Measurements from ENCODE around the gene THSD7A.

THSD7A gene

DNA sequence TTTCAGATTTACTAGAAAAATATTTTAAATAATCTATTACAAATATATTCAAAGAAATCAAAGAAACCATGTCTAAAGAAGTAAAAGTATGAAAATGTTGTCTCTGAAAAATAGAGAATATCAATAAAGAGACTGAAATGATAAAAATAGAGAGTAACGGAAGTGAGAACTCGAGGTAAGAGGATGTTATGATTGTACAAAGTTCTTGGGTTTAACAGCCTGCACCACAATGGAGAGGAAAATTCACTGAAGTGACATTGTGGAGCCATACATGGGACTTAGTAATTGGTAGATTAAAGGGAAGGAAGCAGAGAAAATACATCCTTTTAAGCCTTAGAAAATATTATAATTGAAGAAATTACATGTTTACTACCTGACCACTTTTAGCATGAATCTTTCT lies 77.9 kb downstream of the THSD7A start:
- DNase-seq (ENCODE audit: insufficient read length, low spot score), result no peak
- no peak for FAIRE-seq

- FAIRE-seq, result no peak
- DNase-seq (ENCODE audit: insufficient read length, low spot score), result no peak
These were observed 78.6 kb downstream of the THSD7A start for GRCh38 chr7:11753433-11753832.

DNA sequence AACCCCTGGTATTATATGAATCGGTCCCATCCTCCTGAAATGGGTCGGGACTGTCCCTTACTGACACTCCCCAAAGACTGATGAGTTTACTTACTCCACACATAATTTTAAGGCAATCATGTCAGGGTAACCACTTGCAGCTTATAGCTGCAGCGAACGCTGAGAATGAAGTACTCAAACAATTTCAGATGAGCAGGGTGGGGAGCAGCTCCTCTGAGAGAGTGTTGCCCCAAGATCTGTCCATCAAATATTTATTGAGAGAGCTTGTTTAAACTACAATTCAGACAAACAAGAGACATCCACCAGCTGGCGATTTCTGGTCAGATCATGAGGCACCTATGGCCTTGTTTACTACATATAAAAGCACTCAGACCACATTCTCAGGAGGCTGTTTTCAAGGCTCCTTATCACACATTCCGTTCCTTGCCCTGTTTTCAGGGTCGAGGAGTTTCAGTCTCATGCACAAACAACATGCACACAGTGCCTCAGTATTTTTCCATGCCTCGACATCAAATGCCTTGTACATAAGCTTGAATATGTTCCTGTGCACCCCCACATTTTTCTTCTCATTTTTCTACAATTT lies 80.1 kb downstream of the THSD7A start:
- FAIRE-seq (no peak), DNase-seq (ENCODE audit: insufficient read length, low spot score) (no peak)

DNA sequence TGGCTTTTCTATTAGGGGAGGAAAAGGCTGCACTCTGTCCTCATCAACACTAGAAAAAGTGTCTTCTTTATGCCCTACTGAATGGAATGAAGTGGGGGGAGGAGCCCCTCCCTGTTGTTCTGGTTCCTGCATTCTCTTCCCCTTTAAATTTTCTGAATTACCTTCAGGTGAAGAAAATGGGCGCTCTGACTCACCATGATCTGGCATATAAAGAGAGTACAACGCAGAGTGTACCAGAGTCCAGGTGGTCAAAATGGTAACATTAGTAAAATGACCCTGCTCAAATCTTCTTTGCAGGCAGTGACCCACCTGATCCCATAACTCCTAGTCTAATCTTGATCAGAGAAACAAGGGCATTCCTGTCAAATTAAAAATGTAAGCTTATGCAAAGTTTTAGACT lies 80.7 kb downstream of the THSD7A start:
- no peak for DNase-seq (ENCODE audit: insufficient read length, low spot score)
- no peak for FAIRE-seq

DNA sequence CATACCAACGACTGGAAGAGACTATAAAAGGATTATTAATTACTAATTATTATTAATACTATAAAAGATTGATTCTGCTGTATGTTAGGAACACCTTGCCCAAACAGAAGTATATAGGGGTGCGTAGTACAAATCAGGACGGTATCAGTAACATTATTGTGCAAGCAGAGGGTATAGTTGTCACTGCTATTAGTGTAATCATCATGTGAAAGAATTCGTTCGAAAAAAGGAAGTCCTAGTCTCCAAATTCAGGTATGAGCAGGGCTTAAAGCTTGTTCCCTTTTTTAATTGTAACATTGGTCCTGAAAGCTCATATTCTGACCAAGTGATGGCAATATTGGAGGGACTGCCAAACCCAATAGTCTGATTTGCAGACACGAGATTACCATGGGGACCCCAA lies 81.8 kb downstream of the THSD7A start:
- DNase-seq (ENCODE audit: insufficient read length, low spot score) (no peak), FAIRE-seq (no peak)

GRCh38 chr7:11749629-11750028 lies 82.4 kb downstream of the THSD7A start:
- DNase-seq (ENCODE audit: insufficient read length, low spot score), result no peak
- no peak for FAIRE-seq

DNA sequence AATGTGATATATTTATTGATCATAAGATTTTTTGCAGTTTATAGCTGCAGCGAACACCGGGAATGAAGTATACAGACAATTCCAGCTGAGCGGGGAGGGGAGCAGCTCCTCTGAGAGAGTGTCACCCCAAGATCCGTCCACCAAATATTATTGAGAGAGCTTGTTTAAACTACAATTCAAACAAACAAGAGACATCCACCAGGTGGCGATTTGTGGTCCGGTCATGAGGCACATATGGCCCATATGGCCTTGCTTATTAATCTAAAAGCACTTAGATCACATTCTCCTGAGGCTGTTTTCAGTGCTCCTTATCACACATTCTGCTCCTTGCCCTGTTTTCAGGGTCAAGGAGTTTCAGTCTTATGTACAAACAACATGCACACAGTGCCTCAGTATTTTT lies 83.1 kb downstream of the THSD7A start:
- DNase-seq (ENCODE audit: insufficient read length, low spot score) (no peak), FAIRE-seq (no peak)

DNA sequence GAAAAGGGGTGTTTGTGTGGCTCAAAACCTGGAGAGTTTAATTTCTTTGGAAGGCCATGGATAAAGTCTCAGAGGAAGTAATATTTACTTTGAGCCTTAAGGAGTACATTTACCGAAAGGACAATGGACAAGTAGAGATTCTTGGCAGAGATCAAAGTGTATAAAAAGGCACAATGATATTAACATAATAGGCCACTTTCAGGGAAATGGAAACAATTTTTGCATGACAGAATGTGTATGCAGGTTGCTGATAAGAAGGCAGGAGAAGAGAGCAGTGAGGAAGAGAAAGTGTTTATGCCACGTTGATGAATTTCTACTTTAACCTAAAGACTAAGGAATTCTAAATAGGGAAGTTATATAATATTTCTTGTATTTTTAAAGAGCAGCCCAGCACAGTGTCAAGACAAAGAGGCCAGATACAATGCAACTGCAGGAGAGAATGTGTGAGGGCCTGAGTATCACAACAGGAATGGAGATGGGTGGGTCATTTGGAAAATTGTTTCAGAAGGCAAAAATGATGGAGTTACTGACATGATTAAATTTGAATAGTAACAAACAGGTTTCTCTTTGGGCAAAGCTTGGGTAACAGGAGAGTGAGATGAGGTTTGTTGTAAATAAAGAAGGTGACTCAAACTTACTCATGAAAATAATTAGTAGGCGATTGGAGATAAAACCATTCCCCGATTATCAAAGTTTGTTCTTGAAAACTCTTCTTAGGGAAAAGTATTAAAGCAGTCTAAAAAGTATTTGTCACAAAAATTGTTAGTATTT lies 84.1 kb downstream of the THSD7A start:
- FAIRE-seq, result no peak

GRCh38 chr7:11746591-11746990 lies 85.4 kb downstream of the THSD7A start:
- DNase-seq (ENCODE audit: insufficient read length, low spot score), result no peak
- FAIRE-seq, result no peak

More for the DNA sequence above, 84.1 kb downstream of the THSD7A start:
- no peak for DNase-seq (ENCODE audit: insufficient read length, low spot score)

DNA sequence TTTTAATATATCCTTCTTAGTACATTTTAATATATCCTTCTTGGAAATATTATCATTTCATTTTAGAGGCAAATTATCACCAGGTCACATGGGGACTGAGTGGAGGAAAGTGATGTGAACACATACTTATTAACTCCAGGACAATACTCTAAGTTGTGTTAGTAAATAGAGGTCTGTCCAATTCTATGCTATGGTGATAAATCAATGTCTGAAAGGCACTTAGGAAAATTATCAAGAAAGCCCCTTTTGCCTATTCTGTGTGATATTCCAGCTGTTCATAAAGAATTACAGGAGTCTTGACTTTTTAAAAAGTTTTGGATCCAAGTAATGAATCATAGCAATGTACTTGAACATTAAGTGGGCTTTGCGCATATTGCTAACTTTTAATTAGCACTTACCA lies 88.5 kb downstream of the THSD7A start:
- DNase-seq (ENCODE audit: insufficient read length, low spot score) (no peak), FAIRE-seq (no peak)

- DNase-seq (ENCODE audit: insufficient read length, low spot score) (no peak), FAIRE-seq (no peak)
These were observed 89.0 kb downstream of the THSD7A start for GRCh38 chr7:11743016-11743415.

GRCh38 chr7:11742496-11742895 lies 89.5 kb downstream of the THSD7A start:
- DNase-seq (ENCODE audit: insufficient read length, low spot score) (no peak), FAIRE-seq (no peak)

DNA sequence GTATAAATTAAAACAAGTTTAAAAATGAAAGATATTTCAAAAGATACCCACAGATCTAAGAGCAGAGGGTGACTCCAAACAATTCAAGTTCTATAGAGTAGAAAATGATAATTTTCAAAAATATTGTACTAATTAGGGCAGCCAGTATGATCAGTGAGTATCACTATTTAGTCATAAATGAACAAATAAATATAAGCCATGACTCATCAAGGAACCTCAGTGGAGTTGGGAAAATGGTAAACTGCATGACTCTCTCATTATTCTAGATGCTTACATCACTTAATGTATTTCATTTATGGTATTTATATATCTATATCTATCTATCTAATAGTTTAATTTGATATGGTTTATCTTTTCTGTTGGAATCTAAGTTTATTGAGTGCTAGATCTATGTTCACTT lies 94.3 kb downstream of the THSD7A start:
- no peak for FAIRE-seq
- no peak for DNase-seq (ENCODE audit: insufficient read length, low spot score)

GRCh38 chr7:11732207-11732606 lies 99.8 kb downstream of the THSD7A start:
- no peak for FAIRE-seq
- no peak for DNase-seq (ENCODE audit: insufficient read length, low spot score)

DNA sequence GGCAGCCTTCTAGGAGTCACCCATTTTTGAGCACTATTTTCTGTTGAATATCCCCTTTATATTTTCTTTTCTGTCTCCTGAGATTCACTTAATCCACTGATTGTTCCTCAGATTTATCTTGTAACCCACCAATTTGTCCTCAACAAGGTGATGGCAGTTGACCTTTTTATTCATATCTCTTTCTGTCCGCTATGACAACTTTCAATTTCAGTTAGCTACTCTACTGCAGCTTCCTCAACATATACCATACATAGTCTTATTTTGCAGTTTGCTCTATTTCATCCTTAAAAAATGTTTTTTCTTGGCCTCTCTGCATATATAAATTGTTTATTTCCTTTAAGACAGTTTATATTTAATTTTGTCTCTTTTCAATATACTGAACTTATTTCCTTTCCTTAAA lies 101.3 kb downstream of the THSD7A start:
- DNase-seq (ENCODE audit: insufficient read length, low spot score) (no peak), FAIRE-seq (no peak)

- FAIRE-seq (no peak), DNase-seq (ENCODE audit: insufficient read length, low spot score) (no peak)
These were observed 104.1 kb downstream of the THSD7A start for GRCh38 chr7:11727864-11728263.

DNA sequence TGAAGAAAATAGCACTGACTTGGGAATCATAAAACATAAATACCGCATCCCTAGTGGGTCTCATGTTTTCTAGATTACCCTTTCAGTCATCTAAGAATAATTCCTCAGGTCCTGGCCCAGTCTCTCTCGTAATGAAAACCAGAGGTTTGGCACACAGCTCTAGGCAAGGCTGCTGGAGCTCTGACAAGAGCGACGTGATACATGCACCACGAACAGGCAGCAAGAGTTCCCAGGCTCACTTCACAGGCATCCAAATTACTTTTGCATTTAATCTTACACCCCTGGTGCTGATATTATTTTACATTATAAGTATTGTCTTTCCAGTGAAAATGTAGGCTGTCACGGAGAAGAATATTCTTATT lies 105.2 kb downstream of the THSD7A start:
- DNase-seq (ENCODE audit: insufficient read length, low spot score) (no peak), FAIRE-seq (no peak)

DNA sequence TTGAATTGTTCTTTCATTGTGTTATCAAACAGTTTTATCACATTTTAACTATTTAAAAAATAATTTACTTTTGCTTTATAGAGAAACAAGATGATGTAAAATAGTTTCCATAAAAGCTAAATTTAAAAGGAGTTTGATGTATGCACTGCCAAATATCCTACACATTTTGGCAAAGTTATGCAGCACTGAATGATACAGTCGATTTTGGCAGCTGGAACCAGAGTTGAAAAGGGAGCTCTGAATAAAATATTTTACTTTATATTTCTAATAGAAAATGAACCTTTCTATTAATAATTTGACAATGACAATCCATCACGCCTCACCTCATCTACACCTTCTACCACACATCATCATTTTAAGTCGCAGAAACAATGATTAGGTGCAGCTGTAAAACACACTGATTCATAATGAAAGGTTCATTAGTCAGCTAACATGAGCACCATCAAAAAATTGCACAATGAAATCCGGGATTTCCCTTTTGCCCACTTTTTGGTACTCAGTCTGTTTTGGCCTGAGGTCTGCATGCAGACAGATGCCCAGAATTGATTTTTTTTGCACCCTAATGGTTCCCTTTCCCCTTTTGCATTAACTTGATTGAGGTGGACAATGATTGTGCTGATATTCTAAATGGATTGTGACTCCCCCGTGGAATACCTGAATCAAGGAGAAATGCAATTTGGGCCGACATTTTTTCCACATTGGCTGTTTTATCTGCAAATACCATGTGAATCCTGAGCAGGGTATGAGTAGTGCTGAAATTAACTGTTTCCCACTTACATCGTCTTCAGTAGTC lies 105.8 kb downstream of the THSD7A start:
- DNase-seq (ENCODE audit: insufficient read length, low spot score), result no peak
- FAIRE-seq, result no peak

DNA sequence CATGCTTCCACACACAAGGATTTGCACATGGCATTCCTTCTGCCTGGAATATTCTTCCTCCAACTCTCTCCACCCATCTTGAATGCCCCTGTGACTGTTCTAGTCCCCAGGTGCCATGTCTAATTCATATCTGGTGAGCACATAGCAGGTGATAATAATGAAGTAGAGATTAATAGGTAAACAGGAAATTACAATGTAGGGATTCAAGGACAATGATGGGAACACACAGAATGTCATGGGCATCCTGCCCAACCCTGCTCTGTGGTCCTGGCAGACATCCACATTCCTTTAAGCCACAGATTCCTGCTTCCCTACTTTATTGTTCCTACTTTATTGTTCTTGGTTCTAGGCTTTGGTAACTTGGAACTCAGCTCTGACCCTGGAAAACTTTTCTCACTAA lies 115.8 kb downstream of the THSD7A start:
- DNase-seq (ENCODE audit: insufficient read length, low spot score) (no peak), FAIRE-seq (no peak)

GRCh38 chr7:11714676-11715075 lies 117.3 kb downstream of the THSD7A start:
- DNase-seq (ENCODE audit: insufficient read length, low spot score), result no peak
- no peak for FAIRE-seq

GRCh38 chr7:11714205-11714604 lies 117.8 kb downstream of the THSD7A start:
- FAIRE-seq (no peak), DNase-seq (ENCODE audit: insufficient read length, low spot score) (no peak)

- DNase-seq (ENCODE audit: insufficient read length, low spot score) (no peak), FAIRE-seq (no peak)
These were observed 118.6 kb downstream of the THSD7A start for GRCh38 chr7:11713352-11713751.

Data from GM19239 (cell line).